ENCODE measurements around the gene FRYL.
A peak's percentile ranks its signal among the peaks of the same experiment; 100 is the strongest.

The FRYL gene

GRCh38 chr4:48665555-48666186 lies 114.4 kb downstream of the FRYL start:
- TF ChIP-seq CTCF (conservative IDR thresholded peaks at IDR 0.05; ENCODE audit: low read length): no peak
- H3K4me3 ChIP-seq (ENCODE audit: low read length): no peak overlapping the region
- no peak for DNase-seq (ENCODE audit: low read depth)

GRCh38 chr4:48664938-48665337 lies 115.1 kb downstream of the FRYL start:
- DNase-seq (ENCODE audit: low read depth): no peak
- TF ChIP-seq CTCF (conservative IDR thresholded peaks at IDR 0.05; ENCODE audit: low read length): no peak
- H3K4me3 ChIP-seq (ENCODE audit: low read length): no peak overlapping the region

GRCh38 chr4:48661391-48661790 lies 118.7 kb downstream of the FRYL start:
- DNase-seq (ENCODE audit: low read depth): no peak
- TF ChIP-seq CTCF (conservative IDR thresholded peaks at IDR 0.05; ENCODE audit: low read length): no peak
- H3K4me3 ChIP-seq (ENCODE audit: low read length): no peak overlapping the region

- no peak for TF ChIP-seq CTCF (conservative IDR thresholded peaks at IDR 0.05; ENCODE audit: low read length)
- no peak for DNase-seq (ENCODE audit: low read depth)
- H3K4me3 ChIP-seq (ENCODE audit: low read length): no peak overlapping the region
Observed at GRCh38 chr4:48660347-48660746, 119.7 kb downstream of the FRYL start.

- no peak overlapping the region for H3K4me3 ChIP-seq (ENCODE audit: low read length)
- peak; percentile 19 for DNase-seq (ENCODE audit: low read depth)
- no peak for TF ChIP-seq CTCF (conservative IDR thresholded peaks at IDR 0.05; ENCODE audit: low read length)
Observed at GRCh38 chr4:48654015-48654664, 125.9 kb downstream of the FRYL start.

GRCh38 chr4:48653217-48654014 lies 126.7 kb downstream of the FRYL start:
- no peak for TF ChIP-seq CTCF (conservative IDR thresholded peaks at IDR 0.05; ENCODE audit: low read length)
- peak; percentile 44 for DNase-seq (ENCODE audit: low read depth)
- H3K4me3 ChIP-seq (ENCODE audit: low read length): no peak overlapping the region
